ENCODE results near the gene ASCC1. TPM values are rescaled to one million over a fixed set of nuclear protein-coding genes. Genes with fewer than 3 reads are reported as not detected.

The ASCC1 gene
- total RNA-seq, 6 experiments from 2014 or later: 21.0 to 29.6 (median 25.3) TPM

GRCh38 chr10:72056932-72057751 is 158.9 kb downstream of the ASCC1 start:
- peaks cover 49% of the 10 kb centered on the region for H3K27me3 Mint-ChIP-seq (ENCODE audit: insufficient read depth)
- no peak overlapping the region for H3K27ac Mint-ChIP-seq
- no peak overlapping the region for H3K4me3 Mint-ChIP-seq
- peaks cover 8% of the 10 kb centered on the region for H3K4me1 Mint-ChIP-seq (ENCODE audit: low read depth)
- TF ChIP-seq CTCF (IDR thresholded peaks at IDR 0.05): no peak
- no peaks in the 10 kb centered on the region for H3K9me3 Mint-ChIP-seq
- H3K36me3 Mint-ChIP-seq (ENCODE audit: low read depth): no peaks in the 10 kb centered on the region
- DNase-seq: no peak

- H3K9me3 Mint-ChIP-seq: no peaks in the 10 kb centered on the region
- H3K27me3 Mint-ChIP-seq (ENCODE audit: insufficient read depth): peaks cover 47% of the 10 kb centered on the region
- H3K4me1 Mint-ChIP-seq (ENCODE audit: low read depth): peaks cover 8% of the 10 kb centered on the region
- H3K27ac Mint-ChIP-seq: no peak overlapping the region
- no peak for DNase-seq
- no peaks in the 10 kb centered on the region for H3K36me3 Mint-ChIP-seq (ENCODE audit: low read depth)
- no peak overlapping the region for H3K4me3 Mint-ChIP-seq
- no peak for TF ChIP-seq CTCF (IDR thresholded peaks at IDR 0.05)
Measured at GRCh38 chr10:72056113-72056512, 160.0 kb downstream of the ASCC1 start.

DNA sequence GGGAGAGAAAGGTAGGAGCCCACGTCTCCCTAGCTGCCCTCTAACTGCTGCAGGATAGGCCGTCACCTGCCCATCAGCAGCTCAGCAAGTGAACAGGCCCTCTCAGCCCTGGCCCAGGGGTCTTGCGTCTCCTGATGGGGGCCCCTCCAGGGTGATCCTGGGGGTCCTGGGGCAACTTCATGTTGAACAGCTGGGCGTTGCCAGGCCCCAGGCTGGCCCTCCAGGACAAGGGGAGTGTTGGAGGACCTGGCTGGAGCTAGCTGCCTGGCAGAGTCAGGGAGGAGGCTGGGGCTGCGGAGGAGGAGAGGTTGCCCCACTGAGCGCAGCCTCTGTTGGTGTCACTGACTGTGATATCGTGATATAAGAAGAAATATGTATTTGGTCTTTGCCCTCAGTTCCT is 162.4 kb downstream of the ASCC1 start:
- TF ChIP-seq CTCF (IDR thresholded peaks at IDR 0.05): no peak
- H3K4me3 Mint-ChIP-seq: no peak overlapping the region
- peaks cover 23% of the 10 kb centered on the region for H3K27me3 Mint-ChIP-seq (ENCODE audit: insufficient read depth)
- peaks cover 1% of the 10 kb centered on the region for H3K4me1 Mint-ChIP-seq (ENCODE audit: low read depth)
- H3K36me3 Mint-ChIP-seq (ENCODE audit: low read depth): no peaks in the 10 kb centered on the region
- H3K27ac Mint-ChIP-seq: no peak overlapping the region
- no peak for DNase-seq
- no peaks in the 10 kb centered on the region; the same call in 1 of the 2 replicates for H3K9me3 Mint-ChIP-seq

GRCh38 chr10:72050873-72051272 is 165.2 kb downstream of the ASCC1 start:
- no peak for TF ChIP-seq CTCF (IDR thresholded peaks at IDR 0.05)

DNA sequence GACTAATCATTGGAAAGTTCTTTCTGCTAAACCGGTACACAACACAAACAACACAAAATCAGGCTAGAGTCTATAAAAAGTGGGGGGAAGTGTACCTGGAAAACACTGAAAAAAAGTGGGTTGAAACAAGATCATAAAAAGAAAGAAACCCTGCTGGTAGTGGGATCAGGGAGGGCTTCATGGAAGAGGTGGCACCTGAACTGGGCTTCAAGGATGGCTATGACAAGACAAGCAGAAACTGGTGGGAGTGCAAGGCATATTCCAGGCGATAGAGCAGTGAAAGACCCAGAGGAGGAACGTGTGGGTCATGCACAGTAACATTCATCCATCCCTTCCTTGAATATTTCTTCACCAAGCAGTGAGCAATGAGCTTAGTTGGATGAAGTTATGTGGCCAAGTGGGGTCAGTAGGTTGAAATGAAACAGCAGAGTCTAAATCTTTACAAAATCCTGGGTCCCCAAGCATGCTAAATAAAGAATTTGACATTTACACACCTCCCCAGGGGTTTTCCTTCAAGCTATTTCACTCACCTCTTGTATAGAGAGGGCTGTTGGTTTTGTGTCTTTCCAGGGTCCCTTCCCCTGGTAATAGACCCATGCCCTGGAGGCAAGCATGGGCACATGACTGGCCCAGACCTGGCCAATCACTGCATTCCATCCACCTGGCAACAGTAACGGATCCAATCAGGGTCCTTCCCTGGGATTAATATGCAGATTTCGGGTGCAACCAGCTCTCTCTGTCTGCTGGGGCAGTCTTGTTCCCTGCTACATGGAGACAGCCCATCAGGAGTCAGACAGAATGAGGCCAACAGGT is 165.9 kb downstream of the ASCC1 start:
- no peak for TF ChIP-seq CTCF (IDR thresholded peaks at IDR 0.05)
- Mint-ChIP-seq H3K36me3 (ENCODE audit: low read depth) (peaks cover 4% of the 10 kb centered on the region; the same call in 1 of the 2 replicates), H3K27me3 (ENCODE audit: insufficient read depth) (peaks cover 12% of the 10 kb centered on the region), H3K4me1 (ENCODE audit: low read depth) (peaks cover 8% of the 10 kb centered on the region), H3K27ac (no peak overlapping the region), H3K4me3 (no peak overlapping the region), H3K9me3 (no peaks in the 10 kb centered on the region; the same call in 1 of the 2 replicates)
- DNase-seq: no peak

More at GRCh38 chr10:72050873-72051272, 165.2 kb downstream of the ASCC1 start:
- no peak overlapping the region for H3K27ac Mint-ChIP-seq
- peaks cover 8% of the 10 kb centered on the region for H3K4me1 Mint-ChIP-seq (ENCODE audit: low read depth)
- H3K9me3 Mint-ChIP-seq: no peaks in the 10 kb centered on the region; the same call in 1 of the 2 replicates
- peaks cover 4% of the 10 kb centered on the region; the same call in 1 of the 2 replicates for H3K36me3 Mint-ChIP-seq (ENCODE audit: low read depth)
- H3K4me3 Mint-ChIP-seq: no peak overlapping the region
- peaks cover 14% of the 10 kb centered on the region for H3K27me3 Mint-ChIP-seq (ENCODE audit: insufficient read depth)
- no peak for DNase-seq
